IPS-20b (cell line): Measurements from ENCODE around the gene ZNF423.

Experiments
- H3K27ac ChIP-seq: one replicate; pipeline ENCODE4 v1.5.1; 2013; ENCODE audit warnings: low read length
- H3K27me3 ChIP-seq: 2 replicates; pipeline ENCODE4 v1.6.1; 2013; ENCODE audit warnings: mild to moderate bottlenecking, low read length, inconsistent platforms; ENCODE audit not compliant: insufficient read depth
- H3K36me3 ChIP-seq: 2 replicates; pipeline ENCODE4 v1.6.1; 2013; ENCODE audit warnings: low read depth, mild to moderate bottlenecking, inconsistent platforms, low read length, moderate library complexity; ENCODE audit not compliant: insufficient read depth
- H3K4me1 ChIP-seq: 2 replicates; pipeline ENCODE4 v1.6.1; 2013; ENCODE audit warnings: mild to moderate bottlenecking, control low read depth, inconsistent platforms, low read length, moderate library complexity; ENCODE audit not compliant: insufficient read depth
- H3K4me3 ChIP-seq: 2 replicates; pipeline ENCODE4 v1.5.1; 2013; ENCODE audit warnings: mild to moderate bottlenecking, low read length, inconsistent platforms
- H3K9ac ChIP-seq: 2 replicates; pipeline ENCODE4 v1.6.1; 2013; ENCODE audit warnings: low read depth, mild to moderate bottlenecking, inconsistent platforms, low read length, moderate library complexity
- H3K9me3 ChIP-seq: 2 replicates; pipeline ENCODE4 v1.6.1; 2013; ENCODE audit warnings: mild to moderate bottlenecking, low read depth, low read length, inconsistent platforms; ENCODE audit not compliant: insufficient read depth

ZNF423 gene

DNA sequence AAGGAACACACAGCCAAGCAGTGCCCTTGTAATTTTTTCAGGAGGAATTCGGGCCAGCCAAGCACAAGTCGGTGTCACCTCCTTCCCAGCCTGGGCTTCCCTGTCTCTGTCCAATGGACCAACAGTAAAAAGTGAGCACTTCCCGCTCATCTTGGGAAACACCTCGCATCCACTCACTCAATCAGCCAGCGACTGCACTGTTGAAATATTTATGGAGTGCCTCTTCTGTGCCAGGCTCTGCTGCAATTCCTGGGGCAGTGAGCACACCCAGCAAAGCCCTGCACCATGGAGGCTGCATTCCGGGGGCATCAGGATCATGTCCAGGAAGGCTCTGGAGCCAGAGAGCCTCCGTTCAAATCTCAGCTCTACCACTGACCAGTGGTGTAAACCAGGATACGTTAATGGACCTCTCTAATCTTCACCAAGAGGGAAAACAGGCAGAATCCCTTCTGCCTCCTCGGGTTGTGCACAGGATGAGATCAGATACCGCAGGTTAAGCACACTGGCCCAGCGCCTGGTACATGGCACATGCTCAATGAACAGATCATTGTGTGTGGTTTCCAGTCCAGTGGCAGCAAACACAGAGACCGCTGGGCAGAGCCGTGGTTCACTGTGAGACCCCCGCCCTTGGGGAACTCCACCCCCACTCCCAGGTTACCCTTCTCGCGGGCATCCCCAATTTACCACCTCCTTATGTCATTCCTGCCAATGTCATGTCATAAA lies 194.3 kb downstream of the ZNF423 start:
- Histone ChIP-seq H3K36me3 (no peaks in the 10 kb centered on the region), H3K27ac (no peak overlapping the region), H3K27me3 (no peaks in the 10 kb centered on the region), H3K9me3 (no peaks in the 10 kb centered on the region), H3K4me3 (no peak overlapping the region), H3K4me1 (peaks cover 16% of the 10 kb centered on the region), H3K9ac (no peak overlapping the region)

DNA sequence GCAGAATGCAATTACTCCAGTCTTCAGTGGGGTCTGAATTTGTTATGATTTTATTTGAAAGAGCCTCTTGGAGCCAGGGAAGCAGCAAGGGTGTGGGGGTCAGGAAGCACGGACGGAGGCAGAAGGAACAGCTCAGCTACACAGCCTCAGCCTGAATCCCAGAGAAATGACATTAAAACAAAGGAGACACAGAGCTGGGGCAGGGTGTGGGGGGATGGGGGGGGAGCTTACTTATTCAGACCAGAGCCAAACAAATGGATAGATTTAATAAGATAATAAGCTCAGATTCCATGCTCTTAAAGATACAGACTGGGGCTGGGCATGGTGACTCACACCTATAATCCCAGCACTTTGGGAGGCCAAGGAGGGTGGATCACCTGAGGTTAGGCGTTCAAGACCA lies 195.3 kb downstream of the ZNF423 start:
- Histone ChIP-seq H3K9ac (no peak overlapping the region), H3K27me3 (no peaks in the 10 kb centered on the region), H3K27ac (no peak overlapping the region), H3K9me3 (no peaks in the 10 kb centered on the region), H3K4me1 (peaks cover 10% of the 10 kb centered on the region), H3K36me3 (no peaks in the 10 kb centered on the region), H3K4me3 (no peak overlapping the region)

DNA sequence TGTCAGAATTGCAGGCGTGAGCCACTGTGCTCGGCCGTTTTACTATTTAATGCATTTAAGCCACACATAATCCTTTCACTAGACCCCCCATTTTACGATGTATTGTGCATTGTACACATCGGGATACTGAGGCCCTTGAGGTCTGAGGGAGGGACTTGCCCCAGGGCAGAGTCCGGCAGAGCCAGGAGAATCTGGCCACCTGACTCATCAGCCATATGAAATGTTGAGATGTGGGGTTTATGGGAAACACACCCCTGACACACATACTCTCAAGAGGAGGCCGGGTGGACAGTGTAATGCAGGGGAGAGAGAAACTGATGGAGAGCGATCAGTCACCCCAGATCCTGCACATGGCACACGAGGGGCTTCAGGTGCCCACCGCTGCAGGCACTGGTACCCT lies 196.6 kb downstream of the ZNF423 start:
- Histone ChIP-seq H3K4me1 (peaks cover 3% of the 10 kb centered on the region; the same call in 1 of the 2 replicates), H3K9ac (no peak overlapping the region; the same call in 1 of the 2 replicates), H3K4me3 (no peak overlapping the region), H3K36me3 (no peaks in the 10 kb centered on the region), H3K9me3 (no peaks in the 10 kb centered on the region), H3K27me3 (no peaks in the 10 kb centered on the region), H3K27ac (no peak overlapping the region)

DNA sequence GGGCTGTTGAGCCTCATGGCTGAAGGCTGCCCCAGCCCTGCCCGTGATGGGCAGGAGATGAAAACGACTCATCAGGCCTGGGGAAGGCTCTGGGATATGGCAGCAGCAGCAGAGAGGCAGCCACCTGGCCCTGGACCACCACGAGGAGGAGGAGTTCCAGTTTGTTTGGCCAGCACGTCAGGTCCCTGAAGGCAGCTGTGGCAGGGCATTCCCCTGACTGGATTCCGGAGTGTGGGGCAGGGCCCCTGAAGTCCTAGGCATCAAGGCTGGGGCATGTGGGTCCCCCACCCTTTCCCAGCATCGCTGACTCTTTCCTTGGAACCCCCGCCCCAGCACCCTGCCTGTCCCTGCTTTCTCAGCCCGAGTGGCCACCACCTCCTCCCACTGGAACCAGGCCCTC lies 197.4 kb downstream of the ZNF423 start:
- Histone ChIP-seq H3K36me3 (no peaks in the 10 kb centered on the region), H3K27me3 (no peaks in the 10 kb centered on the region), H3K4me3 (no peak overlapping the region), H3K9me3 (no peaks in the 10 kb centered on the region), H3K27ac (no peak overlapping the region), H3K4me1 (peaks cover 3% of the 10 kb centered on the region; the same call in 1 of the 2 replicates), H3K9ac (no peak overlapping the region)

DNA sequence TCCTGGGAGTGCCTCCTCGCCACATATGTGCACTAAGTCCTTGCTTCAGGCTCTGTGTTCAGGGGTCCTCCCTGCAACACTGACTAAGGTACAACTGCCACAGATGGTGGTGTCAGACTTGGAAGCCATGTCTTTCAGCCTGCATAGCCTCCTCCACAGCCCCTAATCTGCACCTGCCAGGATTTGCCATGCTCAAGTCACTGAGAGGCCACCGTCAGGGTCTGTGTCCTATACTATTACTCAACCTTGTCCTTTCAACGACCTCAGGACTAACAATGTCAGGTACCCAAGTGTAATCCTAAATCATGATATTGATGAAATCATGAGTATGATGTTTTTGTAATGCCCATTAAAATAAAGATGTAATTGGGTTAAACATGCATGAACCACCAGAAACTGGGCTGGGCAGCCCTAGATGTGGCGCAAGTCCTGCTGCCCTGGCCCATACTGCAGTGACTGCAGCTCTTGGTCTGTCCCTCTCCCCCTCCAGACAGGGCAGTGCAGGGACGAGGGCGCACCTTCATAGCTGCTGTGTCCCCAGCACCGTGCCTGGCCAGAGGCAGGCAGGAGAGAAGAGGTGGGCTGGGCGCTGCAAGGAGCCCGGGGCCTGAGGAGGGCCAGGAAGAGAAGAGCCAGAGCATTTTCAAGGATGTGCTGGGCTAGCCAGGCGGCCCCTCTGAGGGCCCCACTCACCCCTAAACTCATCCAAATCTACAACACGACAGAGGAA lies 198.0 kb downstream of the ZNF423 start:
- no peaks in the 10 kb centered on the region for H3K27me3 ChIP-seq
- H3K36me3 ChIP-seq = no peaks in the 10 kb centered on the region
- peaks cover 5% of the 10 kb centered on the region for H3K4me1 ChIP-seq
- no peak overlapping the region for H3K4me3 ChIP-seq
- H3K9ac ChIP-seq = no peak overlapping the region
- H3K27ac ChIP-seq = no peak overlapping the region
- no peaks in the 10 kb centered on the region for H3K9me3 ChIP-seq

DNA sequence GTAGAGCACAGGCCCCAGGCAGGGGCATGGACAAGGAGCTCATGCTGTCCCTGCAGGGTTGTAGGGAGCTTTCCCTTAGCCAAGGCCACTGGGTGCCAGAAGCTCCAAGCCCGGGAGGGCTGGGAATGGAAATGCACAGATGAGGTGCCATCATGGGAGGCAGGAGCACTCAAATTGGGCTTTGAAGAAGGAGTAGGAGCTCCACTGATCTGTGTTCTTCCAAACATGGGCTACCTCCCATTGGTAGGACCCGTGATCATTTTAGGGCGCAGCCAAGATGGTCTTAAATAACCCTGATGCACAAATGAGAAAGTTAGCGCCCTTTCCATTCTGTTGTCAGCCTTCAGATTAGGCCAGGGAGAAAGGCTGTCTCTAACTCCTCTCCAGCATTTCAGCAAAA lies 201.5 kb downstream of the ZNF423 start:
- Histone ChIP-seq H3K4me1 (peaks cover 5% of the 10 kb centered on the region; the same call in 1 of the 2 replicates), H3K27ac (no peak overlapping the region), H3K27me3 (no peaks in the 10 kb centered on the region), H3K4me3 (no peak overlapping the region), H3K36me3 (no peaks in the 10 kb centered on the region), H3K9me3 (no peaks in the 10 kb centered on the region), H3K9ac (no peak overlapping the region)

DNA sequence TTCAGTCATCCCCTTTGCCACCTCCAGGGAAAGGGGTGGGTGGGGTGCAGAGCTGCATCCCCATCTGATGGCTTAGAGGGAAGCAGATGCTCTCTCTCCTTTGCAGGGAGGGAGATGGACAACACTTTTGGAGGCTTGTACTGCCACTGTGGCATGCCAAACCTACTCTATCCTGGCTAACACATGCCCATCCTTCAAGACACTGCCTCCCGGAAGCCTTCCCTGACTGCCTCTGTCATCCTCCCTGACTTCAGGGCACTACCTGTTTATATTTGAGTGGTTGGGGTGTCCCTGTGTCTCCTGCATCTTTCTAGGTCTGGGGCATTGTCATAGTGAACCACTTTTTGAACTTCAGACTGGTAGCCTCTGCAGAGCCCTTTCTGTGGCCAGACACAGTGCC lies 202.3 kb downstream of the ZNF423 start:
- Histone ChIP-seq H3K9ac (no peak overlapping the region), H3K27me3 (no peaks in the 10 kb centered on the region), H3K4me3 (no peak overlapping the region), H3K36me3 (no peaks in the 10 kb centered on the region), H3K27ac (no peak overlapping the region), H3K4me1 (peaks cover 5% of the 10 kb centered on the region; the same call in 1 of the 2 replicates), H3K9me3 (peaks cover 3% of the 10 kb centered on the region; the same call in 1 of the 2 replicates)

DNA sequence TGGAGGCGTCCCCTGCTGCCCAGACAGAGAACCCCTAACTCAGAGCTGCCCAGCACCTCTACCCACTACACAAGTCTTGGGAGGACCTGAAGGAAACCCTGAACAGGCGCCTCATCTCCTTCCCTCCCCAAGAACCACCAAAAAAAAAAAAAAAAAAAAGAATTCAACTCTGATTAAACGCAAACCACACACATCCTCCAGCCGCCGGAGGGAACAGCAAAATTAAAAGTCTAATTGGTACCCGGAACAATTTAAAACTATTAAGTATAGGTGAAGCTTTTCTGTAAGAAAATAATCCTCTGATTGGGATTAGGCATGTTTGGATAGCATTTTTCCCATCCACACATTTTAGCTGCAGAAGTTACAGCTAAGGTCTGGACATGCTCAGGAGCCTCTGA lies 202.7 kb downstream of the ZNF423 start:
- Histone ChIP-seq H3K4me3 (no peak overlapping the region), H3K9ac (no peak overlapping the region), H3K4me1 (peaks cover 5% of the 10 kb centered on the region; the same call in 1 of the 2 replicates), H3K36me3 (peaks cover under 1% of the 10 kb centered on the region; the same call in 1 of the 2 replicates), H3K27ac (no peak overlapping the region), H3K9me3 (peaks cover 4% of the 10 kb centered on the region; the same call in 1 of the 2 replicates), H3K27me3 (no peaks in the 10 kb centered on the region)

DNA sequence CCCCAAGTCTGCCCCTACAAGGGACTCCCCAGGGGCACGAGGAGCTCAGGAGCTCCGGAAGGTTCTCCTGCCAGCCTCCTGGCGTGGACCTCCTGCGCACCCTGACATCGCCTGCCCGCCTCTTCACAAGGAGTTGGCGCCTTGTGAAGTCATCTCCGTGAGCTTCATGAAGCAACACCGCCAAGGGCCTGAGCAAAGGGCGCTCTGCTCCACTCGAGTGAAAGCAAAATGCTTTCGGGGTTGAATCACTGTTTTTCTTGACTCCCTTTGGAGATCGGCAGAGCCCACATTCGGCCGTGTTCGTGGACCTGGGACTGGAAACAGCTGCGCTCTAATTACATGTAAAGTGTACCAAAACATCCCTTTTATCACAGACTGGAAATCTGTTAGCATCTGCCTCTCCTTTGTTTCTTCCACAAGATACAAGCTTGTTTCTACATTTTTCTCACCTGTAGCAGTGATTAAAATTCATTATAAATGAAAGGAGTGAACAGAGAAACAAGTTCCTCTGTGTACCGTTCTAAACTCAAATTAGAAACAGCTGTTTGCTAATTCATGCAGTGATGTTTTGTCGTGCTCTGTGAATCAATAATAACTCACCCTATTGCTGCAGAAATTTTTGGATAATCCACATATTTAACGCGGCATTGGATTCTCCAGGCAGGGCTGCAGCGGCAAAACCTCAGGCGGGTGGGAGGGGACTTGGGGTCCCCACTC lies 203.3 kb downstream of the ZNF423 start:
- Histone ChIP-seq H3K4me1 (peaks cover 5% of the 10 kb centered on the region; the same call in 1 of the 2 replicates), H3K9ac (no peak overlapping the region)

DNA sequence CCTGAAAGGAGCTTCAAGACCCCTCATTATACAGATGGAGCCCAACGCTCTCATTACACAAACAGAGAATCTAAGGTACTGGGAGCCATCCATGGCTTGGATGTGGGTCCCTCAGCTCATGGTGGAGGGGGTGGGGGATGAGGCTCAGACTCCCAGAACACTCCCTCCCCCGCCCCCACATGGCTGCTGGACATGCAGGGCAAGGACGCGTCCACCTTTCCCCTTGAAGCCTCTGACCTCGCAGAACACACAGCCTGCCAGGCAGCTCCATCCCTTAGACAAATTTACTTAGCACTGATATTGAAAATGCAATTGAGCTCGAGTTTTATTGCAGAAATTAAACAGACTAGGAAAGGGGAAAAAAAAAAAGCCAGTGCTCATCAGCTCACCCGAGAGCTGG lies 203.9 kb downstream of the ZNF423 start:
- H3K9ac ChIP-seq = no peak overlapping the region
- peaks cover 5% of the 10 kb centered on the region; the same call in 1 of the 2 replicates for H3K4me1 ChIP-seq
- H3K9me3 ChIP-seq = peaks cover 13% of the 10 kb centered on the region
- H3K27me3 ChIP-seq = no peaks in the 10 kb centered on the region
- no peak overlapping the region for H3K27ac ChIP-seq
- no peak overlapping the region for H3K4me3 ChIP-seq
- peaks cover 8% of the 10 kb centered on the region for H3K36me3 ChIP-seq

More for the DNA sequence above, 203.3 kb downstream of the ZNF423 start:
- Histone ChIP-seq H3K36me3 (peaks cover 6% of the 10 kb centered on the region), H3K4me3 (no peak overlapping the region), H3K27ac (no peak overlapping the region), H3K27me3 (no peaks in the 10 kb centered on the region), H3K9me3 (peaks cover 9% of the 10 kb centered on the region)

DNA sequence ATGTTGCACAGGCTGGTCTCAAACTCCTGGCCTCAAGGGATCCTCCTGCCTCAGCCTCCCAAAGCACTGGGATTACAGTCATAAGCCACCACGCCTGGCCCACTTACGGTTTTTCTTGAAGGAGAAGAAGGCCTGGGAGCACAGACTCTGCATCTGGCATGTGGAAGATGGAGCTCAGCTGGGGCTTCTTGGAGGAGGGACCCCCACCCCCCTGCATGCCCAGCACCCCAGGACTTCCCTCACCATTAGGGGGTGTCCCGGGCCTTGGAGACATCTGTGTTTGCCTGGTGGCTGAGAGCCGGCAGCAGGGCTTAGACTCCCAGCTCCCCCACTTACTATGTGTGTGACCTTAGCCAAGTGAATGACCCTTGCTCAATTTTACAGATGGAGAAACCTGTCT lies 204.7 kb downstream of the ZNF423 start:
- Histone ChIP-seq H3K4me3 (no peak overlapping the region), H3K9me3 (peaks cover 13% of the 10 kb centered on the region), H3K9ac (no peak overlapping the region), H3K27me3 (no peaks in the 10 kb centered on the region), H3K36me3 (peaks cover 8% of the 10 kb centered on the region), H3K4me1 (peaks cover 5% of the 10 kb centered on the region; the same call in 1 of the 2 replicates), H3K27ac (no peak overlapping the region)
